VCaP (cell line): ENCODE results near the gene PLA2G10.

Source experiments
- H3K27ac ChIP-seq: fragments of 450-650 bp; 2 replicates; pipeline ENCODE4 v1.5.1; 2017
- TF ChIP-seq, protein P1 (sequence below): fragments of 450-650 bp; conservative IDR thresholded peaks from 2 replicates; pipeline ENCODE4 v1.5.1; 2017; ENCODE audit warnings: mild to moderate bottlenecking, moderate library complexity

The PLA2G10 gene

GRCh38 chr16:14678748-14679497 lies 15.2 kb downstream of the PLA2G10 start:
- no peak overlapping the region for H3K27ac ChIP-seq
- TF ChIP-seq, protein P1, sequence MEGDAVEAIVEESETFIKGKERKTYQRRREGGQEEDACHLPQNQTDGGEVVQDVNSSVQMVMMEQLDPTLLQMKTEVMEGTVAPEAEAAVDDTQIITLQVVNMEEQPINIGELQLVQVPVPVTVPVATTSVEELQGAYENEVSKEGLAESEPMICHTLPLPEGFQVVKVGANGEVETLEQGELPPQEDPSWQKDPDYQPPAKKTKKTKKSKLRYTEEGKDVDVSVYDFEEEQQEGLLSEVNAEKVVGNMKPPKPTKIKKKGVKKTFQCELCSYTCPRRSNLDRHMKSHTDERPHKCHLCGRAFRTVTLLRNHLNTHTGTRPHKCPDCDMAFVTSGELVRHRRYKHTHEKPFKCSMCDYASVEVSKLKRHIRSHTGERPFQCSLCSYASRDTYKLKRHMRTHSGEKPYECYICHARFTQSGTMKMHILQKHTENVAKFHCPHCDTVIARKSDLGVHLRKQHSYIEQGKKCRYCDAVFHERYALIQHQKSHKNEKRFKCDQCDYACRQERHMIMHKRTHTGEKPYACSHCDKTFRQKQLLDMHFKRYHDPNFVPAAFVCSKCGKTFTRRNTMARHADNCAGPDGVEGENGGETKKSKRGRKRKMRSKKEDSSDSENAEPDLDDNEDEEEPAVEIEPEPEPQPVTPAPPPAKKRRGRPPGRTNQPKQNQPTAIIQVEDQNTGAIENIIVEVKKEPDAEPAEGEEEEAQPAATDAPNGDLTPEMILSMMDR = no peak

DNA sequence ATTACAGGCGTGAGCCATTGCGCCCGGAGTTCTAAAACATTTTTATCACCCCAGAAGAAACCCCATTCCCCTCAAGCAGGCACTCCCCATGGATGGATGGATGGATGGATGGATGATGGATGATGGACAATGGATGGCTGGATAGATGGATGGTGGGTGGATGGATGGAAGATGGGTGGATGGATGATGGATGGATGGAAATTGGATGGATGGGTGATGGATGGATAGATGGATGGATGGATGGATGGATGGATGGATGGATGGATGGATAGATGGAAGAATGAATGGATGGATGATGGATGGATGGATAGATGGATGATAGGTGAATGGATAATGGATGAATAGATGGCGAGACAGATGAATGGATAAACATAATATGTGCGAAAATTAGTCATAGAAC lies 16.5 kb downstream of the PLA2G10 start:
- TF ChIP-seq, protein P1 = no peak
- H3K27ac ChIP-seq = no peak overlapping the region

- H3K27ac ChIP-seq = no peak overlapping the region
- TF ChIP-seq, protein P1 = no peak
Measured at GRCh38 chr16:14676633-14677032, 17.5 kb downstream of the PLA2G10 start.

DNA sequence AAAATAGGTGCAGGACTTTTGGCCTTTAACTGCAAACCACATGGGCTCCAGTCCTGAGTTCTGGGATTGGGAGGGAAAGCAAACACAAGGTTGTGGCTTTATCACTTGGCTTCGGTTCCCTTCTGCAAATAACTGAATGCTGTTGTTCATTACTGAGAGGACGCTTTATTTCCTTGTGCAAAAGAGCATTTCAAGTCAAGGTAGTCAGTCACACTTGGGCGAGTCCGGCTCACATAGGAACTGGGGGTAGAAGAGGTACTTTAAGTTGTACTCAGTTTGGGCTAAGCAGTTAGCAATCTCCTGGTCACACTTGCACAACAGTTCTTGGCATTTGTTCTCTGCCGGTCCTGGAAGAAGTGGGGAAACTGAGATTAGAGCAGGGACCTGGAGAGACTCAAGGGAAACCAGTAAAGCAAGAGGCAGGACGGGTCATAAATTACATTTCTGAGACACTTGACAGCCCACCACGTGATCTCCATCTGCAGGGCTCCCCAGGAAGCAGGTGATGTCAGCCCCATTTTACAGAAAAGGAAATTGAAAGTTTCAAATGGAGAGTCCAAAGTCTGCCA lies 21.6 kb downstream of the PLA2G10 start:
- H3K27ac ChIP-seq = peak overlapping the region; percentile 64
- TF ChIP-seq, protein P1 = no peak

GRCh38 chr16:14669776-14670175 lies 24.3 kb downstream of the PLA2G10 start:
- no peak overlapping the region for H3K27ac ChIP-seq
- TF ChIP-seq, protein P1 = no peak

DNA sequence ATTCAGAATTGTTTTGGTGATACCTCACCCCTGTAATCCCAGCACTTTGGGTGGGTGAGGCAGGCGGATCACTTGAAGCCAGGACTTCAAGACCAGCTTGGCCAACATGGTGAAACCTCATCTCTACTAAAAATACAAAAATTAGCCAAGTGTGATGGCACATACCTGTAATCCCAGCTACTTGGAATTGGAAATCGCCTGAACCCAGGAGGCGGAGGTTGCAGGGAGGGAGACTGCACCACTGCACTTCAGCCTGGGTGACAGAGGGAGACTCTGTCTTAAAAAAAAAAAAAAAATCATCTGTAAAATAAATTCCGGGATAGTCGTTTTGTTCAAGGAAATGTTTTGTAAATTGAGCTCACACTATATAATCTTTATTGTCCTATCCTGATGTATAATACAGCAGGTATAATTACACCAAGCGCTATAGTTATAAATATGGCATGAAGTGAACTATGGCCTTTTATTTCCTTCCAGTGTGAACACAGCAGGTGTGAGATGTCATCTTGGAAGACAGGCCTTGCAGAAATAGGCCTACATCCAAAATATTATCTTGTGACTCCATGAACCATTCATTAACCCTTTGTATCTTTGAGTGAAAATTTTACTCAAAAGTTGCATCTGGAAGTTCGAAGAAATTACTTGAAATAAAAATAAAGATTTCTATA lies 25.4 kb downstream of the PLA2G10 start:
- TF ChIP-seq, protein P1 = no peak

More for the DNA sequence above, 25.4 kb downstream of the PLA2G10 start:
- no peak overlapping the region for H3K27ac ChIP-seq
